ENCODE results near the gene HLA-DMB.
A peak's percentile ranks its signal among the peaks of the same experiment; 100 is the strongest.

Gene HLA-DMB

GRCh38 chr6:32975886-32976285, 35.1 kb upstream of the HLA-DMB start:
- TF ChIP-seq GATA2 (IDR thresholded peaks at IDR 0.05; ENCODE audit: low read depth, low read length) (no peak), GATA3 (IDR thresholded peaks at IDR 0.05; ENCODE audit: low read depth, low read length) (no peak)

DNA sequence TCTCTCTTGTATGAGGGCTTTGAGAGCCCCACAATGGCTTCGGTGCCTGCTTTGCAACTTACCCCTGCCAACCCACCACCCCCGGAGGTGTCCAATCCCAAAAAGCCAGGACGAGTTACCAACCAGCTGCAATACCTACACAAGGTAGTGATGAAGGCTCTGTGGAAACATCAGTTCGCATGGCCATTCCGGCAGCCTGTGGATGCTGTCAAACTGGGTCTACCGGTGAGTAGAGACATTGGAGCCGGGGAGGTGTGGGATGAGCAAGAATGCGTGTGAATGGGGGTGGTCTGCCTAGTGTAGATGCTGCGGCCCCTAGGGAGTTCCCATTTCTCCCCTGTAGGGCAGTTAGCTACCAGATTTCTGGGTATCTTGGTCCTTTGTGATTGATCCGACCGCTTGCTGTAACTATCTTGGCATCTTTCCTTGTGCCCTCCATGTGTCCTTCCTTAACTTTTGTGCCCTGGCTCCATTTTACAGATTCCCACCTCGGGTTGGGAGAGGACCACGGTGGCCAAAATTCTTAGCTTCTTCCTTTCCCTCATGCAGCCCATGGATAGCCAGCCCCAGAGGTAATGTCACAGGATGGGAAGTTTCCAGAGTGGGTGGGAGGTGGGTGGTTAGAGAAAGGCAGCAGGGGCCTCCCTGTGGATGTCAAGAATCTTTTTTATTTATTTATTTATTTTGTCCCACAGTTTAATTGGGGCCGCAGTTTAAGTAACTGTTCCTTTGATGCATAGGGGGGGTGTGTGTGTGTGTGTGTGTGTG, 33.9 kb upstream of the HLA-DMB start:
- TF ChIP-seq GATA3 (IDR thresholded peaks at IDR 0.05; ENCODE audit: low read depth, low read length): no peak
- TF ChIP-seq GATA2 (IDR thresholded peaks at IDR 0.05; ENCODE audit: low read depth, low read length): no peak

- TF ChIP-seq GATA2 (IDR thresholded peaks at IDR 0.05; ENCODE audit: low read depth, low read length) (no peak), GATA3 (IDR thresholded peaks at IDR 0.05; ENCODE audit: low read depth, low read length) (no peak)
Measured at GRCh38 chr6:32974016-32974333, 33.1 kb upstream of the HLA-DMB start.

DNA sequence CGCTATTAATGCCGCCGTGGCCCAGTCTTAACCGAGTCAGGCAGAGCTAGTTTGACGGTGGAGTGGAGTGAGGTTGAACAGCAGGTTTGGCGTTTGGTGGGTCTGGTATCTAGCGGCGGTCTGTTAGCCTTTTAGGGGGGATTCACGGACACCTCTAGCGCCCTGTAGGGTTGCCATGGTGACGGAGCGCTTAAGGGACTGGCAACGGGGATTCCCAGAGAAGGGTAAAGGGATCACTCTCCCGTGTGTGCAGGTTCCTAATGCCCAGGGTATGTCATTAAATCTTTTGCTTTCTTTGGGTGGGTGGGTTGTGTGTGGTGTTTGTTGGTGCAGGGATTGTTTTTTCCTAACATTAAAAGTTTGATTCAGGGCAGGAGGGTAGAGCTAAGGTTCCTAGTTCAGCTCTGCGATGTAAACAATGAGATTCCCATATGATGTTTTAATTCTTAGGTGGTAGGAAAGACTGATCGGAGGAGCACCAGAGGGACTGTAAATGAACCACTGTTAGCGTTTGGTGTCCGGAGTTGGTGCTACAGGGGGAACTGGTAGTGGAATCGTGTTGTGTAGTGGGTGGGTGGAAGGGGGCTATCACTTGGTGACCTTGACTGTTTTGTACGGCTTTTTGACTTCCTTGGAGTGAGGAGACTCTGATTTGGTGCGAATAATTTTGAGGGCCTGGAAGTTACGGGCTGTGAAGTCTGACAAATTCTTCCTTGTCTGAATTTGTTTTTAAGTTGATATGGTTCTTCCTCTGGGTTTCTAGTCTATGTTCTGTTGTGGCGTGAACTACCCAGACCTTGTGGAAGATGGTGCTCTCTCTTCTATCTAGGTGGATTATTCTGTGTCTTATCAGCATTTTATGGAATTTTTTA, 32.6 kb upstream of the HLA-DMB start:
- TF ChIP-seq GATA3 (IDR thresholded peaks at IDR 0.05; ENCODE audit: low read depth, low read length) (no peak), GATA2 (IDR thresholded peaks at IDR 0.05; ENCODE audit: low read depth, low read length) (no peak)

GRCh38 chr6:32972353-32973143, 31.7 kb upstream of the HLA-DMB start:
- TF ChIP-seq GATA3 (IDR thresholded peaks at IDR 0.05; ENCODE audit: low read depth, low read length) (no peak), GATA2 (IDR thresholded peaks at IDR 0.05; ENCODE audit: low read depth, low read length) (no peak)

GRCh38 chr6:32971581-32972352, 30.9 kb upstream of the HLA-DMB start:
- TF ChIP-seq GATA3 (IDR thresholded peaks at IDR 0.05; ENCODE audit: low read depth, low read length): no peak
- no peak for TF ChIP-seq GATA2 (IDR thresholded peaks at IDR 0.05; ENCODE audit: low read depth, low read length)

- TF ChIP-seq GATA2 (IDR thresholded peaks at IDR 0.05; ENCODE audit: low read depth, low read length) (no peak), GATA3 (IDR thresholded peaks at IDR 0.05; ENCODE audit: low read depth, low read length) (no peak)
Measured at GRCh38 chr6:32971242-32971580, 30.4 kb upstream of the HLA-DMB start.

DNA sequence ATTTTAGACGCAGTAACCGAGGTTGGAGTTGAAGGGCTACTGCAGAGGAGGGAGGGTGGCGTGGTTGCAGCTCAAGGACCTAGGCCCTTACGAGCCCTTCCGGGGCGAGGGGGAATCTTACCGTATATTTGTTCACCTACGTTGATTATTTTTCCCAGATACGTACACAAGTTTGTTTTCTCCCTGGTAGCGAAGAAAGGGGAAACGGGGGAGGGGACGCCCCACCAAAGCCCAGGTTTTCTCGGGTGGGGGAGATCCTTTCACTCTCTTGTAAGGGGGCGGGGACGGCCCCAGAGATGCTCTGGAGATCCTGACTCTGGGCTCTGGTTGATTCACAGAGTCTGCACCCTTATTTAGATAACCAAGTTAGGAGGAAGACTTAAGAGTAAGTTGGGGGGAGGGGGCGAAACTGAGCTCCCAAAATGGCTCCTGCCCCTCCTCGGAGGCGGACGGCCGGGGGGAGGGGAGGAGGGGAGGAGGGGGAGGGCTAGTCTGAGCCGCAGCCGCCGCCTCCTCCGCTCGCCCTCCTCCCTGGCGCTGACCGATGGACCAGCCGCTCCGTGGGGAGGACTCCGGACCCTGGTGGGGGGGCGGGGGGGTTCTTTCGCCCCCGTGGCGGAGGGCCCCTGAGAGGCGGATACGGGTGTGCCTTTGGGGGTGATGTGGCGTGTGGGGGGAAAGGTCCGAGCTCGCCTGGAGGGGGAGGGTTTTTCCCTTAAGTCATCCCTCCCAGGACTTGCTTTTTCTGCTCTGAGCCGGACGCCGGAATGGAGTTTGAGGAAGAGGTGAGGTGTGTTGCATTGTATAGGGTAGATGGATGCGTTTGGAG, 29.8 kb upstream of the HLA-DMB start:
- TF ChIP-seq GATA3 (IDR thresholded peaks at IDR 0.05; ENCODE audit: low read depth, low read length): no peak
- no peak for TF ChIP-seq GATA2 (IDR thresholded peaks at IDR 0.05; ENCODE audit: low read depth, low read length)

DNA sequence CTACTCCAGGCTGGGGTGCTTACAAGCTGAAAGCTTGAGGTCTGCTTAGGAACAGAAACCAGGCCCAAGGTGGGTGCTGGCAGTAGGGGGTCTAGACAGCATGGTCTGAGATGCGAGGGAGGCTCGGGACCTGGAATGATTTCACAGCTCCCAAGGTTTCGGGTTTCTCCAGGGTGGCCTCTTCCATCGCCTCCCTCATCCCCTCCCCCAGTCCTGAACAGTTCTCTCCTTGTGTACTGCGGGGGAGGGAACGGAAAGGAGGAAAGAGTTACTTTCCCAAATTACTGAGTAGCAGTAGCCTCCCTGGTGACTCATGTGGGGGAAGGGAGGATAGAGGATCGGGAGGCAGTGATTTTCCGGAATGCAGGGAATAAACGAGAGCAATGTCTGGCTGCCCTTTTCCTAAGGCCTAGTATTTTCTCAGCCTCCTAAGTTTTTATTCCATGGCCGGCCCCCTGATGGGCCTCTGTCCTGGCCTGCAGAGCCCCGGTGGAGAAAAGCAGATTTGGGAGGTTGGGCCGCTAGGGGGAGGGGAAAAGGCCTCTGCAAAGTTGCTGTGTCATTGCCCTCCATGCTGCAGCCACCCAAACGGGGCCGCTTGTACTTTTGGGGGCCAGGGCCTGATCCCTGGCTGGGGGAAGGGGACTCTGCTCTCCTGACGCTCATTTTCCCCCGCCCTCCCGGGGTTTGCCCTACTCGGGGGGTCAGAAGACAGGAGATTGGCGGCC, 29.0 kb upstream of the HLA-DMB start:
- TF ChIP-seq GATA2 (IDR thresholded peaks at IDR 0.05; ENCODE audit: low read depth, low read length): no peak
- TF ChIP-seq GATA3 (IDR thresholded peaks at IDR 0.05; ENCODE audit: low read depth, low read length): no peak

GRCh38 chr6:32968867-32969684, 28.2 kb upstream of the HLA-DMB start:
- TF ChIP-seq GATA3 (IDR thresholded peaks at IDR 0.05; ENCODE audit: low read depth, low read length) (no peak), GATA2 (IDR thresholded peaks at IDR 0.05; ENCODE audit: low read depth, low read length) (no peak)

DNA sequence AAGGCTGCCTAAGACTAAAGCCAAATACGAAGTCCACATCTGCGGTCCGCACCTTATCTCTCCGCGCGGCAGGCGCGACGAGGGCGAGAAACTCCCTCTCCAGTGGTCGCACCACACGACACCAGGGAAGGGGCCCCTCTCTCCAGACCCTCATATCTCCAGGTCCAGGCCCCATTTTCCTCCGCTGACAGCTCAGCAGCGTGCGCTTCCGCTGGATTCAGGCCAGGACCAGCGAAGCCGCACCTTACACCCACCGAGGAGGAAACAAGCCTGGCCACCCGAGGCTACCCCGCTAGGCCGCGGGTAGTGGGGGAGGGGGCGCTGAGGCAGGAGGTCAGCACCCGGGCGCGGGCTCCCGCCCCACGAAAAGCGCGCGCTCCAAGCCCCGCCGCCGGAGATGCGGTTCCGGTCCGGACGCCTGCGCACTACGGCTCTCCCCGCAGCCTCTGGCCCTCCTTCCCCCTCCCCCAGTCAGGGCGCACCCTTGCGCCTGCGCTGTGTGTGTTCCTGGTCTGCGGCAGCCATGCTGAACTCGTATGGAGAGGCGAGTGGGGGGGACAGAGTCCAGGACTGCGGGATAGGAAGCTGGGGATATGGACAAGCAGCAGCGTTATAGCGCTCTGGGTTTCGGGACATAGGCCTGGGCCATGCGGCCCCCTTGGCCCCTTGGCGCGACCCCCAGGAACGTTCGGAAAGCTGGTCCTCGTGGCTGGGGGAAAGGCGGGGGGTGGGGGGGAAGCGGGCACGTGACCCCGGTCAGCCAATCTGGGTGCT, 27.5 kb upstream of the HLA-DMB start, which contains the start of gene BRD2:
Gene BRD2, plus strand, starts transcription at position 502 of the 774 bp plus-strand sequence. CDS start 4,305 bp downstream, outside the sequence.
- TF ChIP-seq GATA3 (IDR thresholded peaks at IDR 0.05; ENCODE audit: low read depth, low read length) (no peak), GATA2 (IDR thresholded peaks at IDR 0.05; ENCODE audit: low read depth, low read length) (peak; percentile 46; the same call in 1 of the 2 replicates)
